ENCODE results near the gene THADA.

- no peak for TF ChIP-seq CTCF (IDR thresholded peaks at IDR 0.05; ENCODE audit: low read length)
- TF ChIP-seq EZH2 (IDR thresholded peaks at IDR 0.05; ENCODE audit: borderline replicate concordance, low read length) = no peak
Observed at GRCh38 chr2:43412114-43412753, 183.6 kb downstream of the THADA start.
